HCT116 (cell line): ENCODE data around the gene GAS2. TPM values are rescaled to one million over a fixed set of nuclear protein-coding genes. Genes with fewer than 3 reads are reported as not detected.

Experiments
- ATAC-seq: fragments of 200-7000 bp; cut with Tn5 transposase; 2 replicates; pipeline ENCODE4 v1.9.1; 2020; ENCODE audit warnings: mild to moderate bottlenecking, moderate library complexity
- BruUV-seq: library from RNA; stranded (reverse); fragments of 400-500 nt; replicated peaks from 2 replicates; lab custom pipeline; 2021; lab: Mats Ljungman, UMichigan
- CTCF ChIA-PET: fragments of 300-600 bp; sonication (Branson Sonifier 250); formaldehyde crosslinking; loops from one replicate; lab custom pipeline; 2021; ENCODE audit warnings: antibody characterized with exemption; lab: Charles Lee
- POLR2A ChIA-PET: fragments of 300-600, 350-600 bp; sonication (Branson Sonifier 250); formaldehyde crosslinking; loops from one replicate; lab custom pipeline; 2021; ENCODE audit warnings: antibody characterized with exemption; lab: Charles Lee
- RAD21 ChIA-PET, 2 experiments: fragments of 300-600 bp; sonication (Branson Sonifier 250); formaldehyde crosslinking; loops; one replicate each; lab custom pipeline; 2023; ENCODE audit warnings: low total read pairs in 2 of 2; ENCODE audit not compliant: uncharacterized antibody in 2 of 2, unreplicated experiment in 2 of 2, low non-redundant PET in 1 of 2; lab: Charles Lee
- DNase-seq: peaks from one replicate; pipeline ENCODE4 v3.0.0-alpha.2; 2010; ENCODE audit warnings: low read depth, low spot score
- H2AFZ ChIP-seq: fragments of 200-600 bp; shearing (Covaris generic), sonication (generic); 2 replicates; pipeline ENCODE4 v1.6.1; 2017; ENCODE audit warnings: low read depth, mixed run types, mixed read lengths, antibody characterized with exemption, low read length; ENCODE audit not compliant: poor library complexity, severe bottlenecking
- H3K27ac ChIP-seq: 2 replicates; pipeline ENCODE4 v1.5.1; 2012; ENCODE audit warnings: low read depth, low read length
- H3K27me3 ChIP-seq: fragments of 200-600 bp; sonication (generic); 2 replicates; pipeline ENCODE4 v1.6.1; 2016; ENCODE audit warnings: mixed run types, low read length, mixed read lengths; ENCODE audit not compliant: insufficient read depth
- H3K36me3 ChIP-seq, 2 experiments: fragments of 200-500 bp in 1 of 2; fragments of 200-600 bp in 1 of 2; sonication (Bioruptor generic) in 1 of 2; sonication (generic) in 1 of 2; 2 replicates each; pipeline versions ENCODE4 v1.5.1 to v1.6.1; 2014 to 2016; ENCODE audit warnings: low read length in 2 of 2, inconsistent platforms in 1 of 2, mixed read lengths in 1 of 2, mixed run types in 1 of 2; ENCODE audit not compliant: insufficient read depth in 2 of 2, control insufficient read depth in 1 of 2
- H3K4me1 ChIP-seq, 2 experiments: fragments of 200-600 bp in 1 of 2; sonication (generic) in 1 of 2; 2 replicates each; pipeline versions ENCODE4 v1.5.1 to v1.6.1; 2012 to 2017; ENCODE audit warnings: low read length in 2 of 2, inconsistent platforms in 1 of 2, mild to moderate bottlenecking in 1 of 2, mixed read lengths in 1 of 2, mixed run types in 1 of 2, moderate library complexity in 1 of 2; ENCODE audit not compliant: insufficient read depth in 2 of 2, control insufficient read depth in 1 of 2
- H3K4me2 ChIP-seq: fragments of 200-600 bp; sonication (generic); 2 replicates; pipeline ENCODE4 v1.6.1; 2017; ENCODE audit warnings: mixed run types, low read length, mixed read lengths
- H3K4me3 ChIP-seq, 2 experiments: fragments of 200-600 bp in 1 of 2; sonication (generic) in 1 of 2; replicated peaks in 1 of 2; 2 replicates each; pipeline ENCODE4 v1.5.1; 2011 to 2016; ENCODE audit warnings: low read length in 2 of 2, control low read depth in 1 of 2, low read depth in 1 of 2, mild to moderate bottlenecking in 1 of 2, mixed read lengths in 1 of 2, mixed run types in 1 of 2
- H3K79me2 ChIP-seq: fragments of 200-600 bp; sonication (generic); 2 replicates; pipeline ENCODE4 v1.6.1; 2017; ENCODE audit warnings: mild to moderate bottlenecking, mixed run types, low read length, moderate library complexity, mixed read lengths; ENCODE audit not compliant: insufficient read depth
- H3K9ac ChIP-seq: fragments of 200-600 bp; sonication (generic); 2 replicates; pipeline ENCODE4 v1.6.1; 2016; ENCODE audit warnings: low read length, mixed read lengths
- H3K9me2 ChIP-seq: fragments of 200-600 bp; sonication (generic), shearing (Covaris generic); 2 replicates; pipeline ENCODE4 v1.6.1; 2017; ENCODE audit warnings: mixed run types, mild to moderate bottlenecking, moderate library complexity; ENCODE audit not compliant: insufficient read depth
- H3K9me3 ChIP-seq, 2 experiments: fragments of 200-500 bp in 1 of 2; fragments of 200-600 bp in 1 of 2; sonication (Bioruptor generic) in 1 of 2; sonication (generic) in 1 of 2; 2 replicates each; pipeline ENCODE4 v1.6.1; 2014 to 2017; ENCODE audit warnings: low read length in 2 of 2, mixed read lengths in 2 of 2, inconsistent platforms in 1 of 2, low read depth in 1 of 2, mild to moderate bottlenecking in 1 of 2, mixed run types in 1 of 2, moderate library complexity in 1 of 2; ENCODE audit not compliant: control insufficient read depth in 1 of 2, insufficient read depth in 1 of 2
- H4K20me1 ChIP-seq: fragments of 200-600 bp; sonication (generic), shearing (Covaris generic); 2 replicates; pipeline ENCODE4 v1.6.1; 2017; ENCODE audit warnings: mixed run types, mild to moderate bottlenecking, moderate library complexity; ENCODE audit not compliant: insufficient read depth
- CBX3 ChIP-seq: IDR thresholded peaks from 2 replicates; pipeline ENCODE4 v1.6.1; 2012; ENCODE audit warnings: low read depth
- CEBPB ChIP-seq: IDR thresholded peaks from 2 replicates; pipeline ENCODE4 v1.6.1; 2012; ENCODE audit warnings: low read depth
- EGR1 ChIP-seq: IDR thresholded peaks from 2 replicates; pipeline ENCODE4 v1.6.1; 2012; ENCODE audit warnings: low read depth
- ELF1 ChIP-seq: IDR thresholded peaks from 2 replicates; pipeline ENCODE4 v1.6.1; 2012; ENCODE audit warnings: low read depth, borderline replicate concordance
- EZH2 ChIP-seq: fragments of 200-600 bp; sonication (generic); IDR thresholded peaks from 2 replicates; pipeline ENCODE4 v1.6.1; 2017; ENCODE audit warnings: antibody characterized with exemption, mixed run types
- EZH2phosphoT487 ChIP-seq: fragments of 200-600 bp; IDR thresholded peaks from 2 replicates; pipeline ENCODE4 v1.6.1; 2018; ENCODE audit warnings: antibody characterized with exemption, borderline replicate concordance
- FOSL1 ChIP-seq: IDR thresholded peaks from 2 replicates; pipeline ENCODE4 v1.6.1; 2012; ENCODE audit warnings: low read depth
- JUND ChIP-seq: IDR thresholded peaks from 2 replicates; pipeline ENCODE4 v1.6.1; 2012
- SIN3A ChIP-seq: IDR thresholded peaks from 2 replicates; pipeline ENCODE4 v1.6.1; 2012; ENCODE audit warnings: low read depth
- SP1 ChIP-seq: IDR thresholded peaks from 2 replicates; pipeline ENCODE4 v1.6.1; 2012; ENCODE audit warnings: low read depth
- ZFX ChIP-seq: fragments of 450-650 bp; IDR thresholded peaks from 2 replicates; pipeline ENCODE4 v1.6.1; 2017
- ZNF274 ChIP-seq: fragments of 200-500 bp; sonication (Bioruptor generic); IDR thresholded peaks from 2 replicates; pipeline ENCODE4 v1.6.1; 2014; ENCODE audit warnings: mild to moderate bottlenecking, low read depth, low read length, inconsistent platforms
- intact Hi-C: fragments of 100-400 bp; cut with micrococcal nuclease; formaldehyde crosslinking; loops from 2 replicates; pipeline ENCODE4 v1.10.0; 2022
- total RNA-seq: library from RNA; stranded (reverse); gene quantifications from one replicate; pipeline ENCODE4 v1.2.1, GENCODE V29; 2021; ENCODE audit not compliant: unreplicated experiment
- TF ChIP-seq, protein P1 (sequence below), 3 experiments: fragments of 200-600 bp in 1 of 3; sonication (generic) in 1 of 3; IDR thresholded peaks in 2 of 3; conservative IDR thresholded peaks in 1 of 3; 2 replicates each; pipeline ENCODE4 v1.5.1; 2012 to 2017; ENCODE audit warnings: low read depth in 2 of 3, low read length in 2 of 3, antibody characterized with exemption in 1 of 3, borderline replicate concordance in 1 of 3, control low read depth in 1 of 3, mild to moderate bottlenecking in 1 of 3, mixed read lengths in 1 of 3, mixed run types in 1 of 3, moderate library complexity in 1 of 3; ENCODE audit not compliant: insufficient read depth in 1 of 3
- TF ChIP-seq, protein P2 (sequence below): IDR thresholded peaks from 2 replicates; pipeline ENCODE4 v1.6.1; 2012
- TF ChIP-seq, protein P3 (sequence below): IDR thresholded peaks from 2 replicates; pipeline ENCODE4 v1.6.1; 2012

Gene GAS2
- total RNA-seq, 1 experiment from 2014 or later: not detected

DNA sequence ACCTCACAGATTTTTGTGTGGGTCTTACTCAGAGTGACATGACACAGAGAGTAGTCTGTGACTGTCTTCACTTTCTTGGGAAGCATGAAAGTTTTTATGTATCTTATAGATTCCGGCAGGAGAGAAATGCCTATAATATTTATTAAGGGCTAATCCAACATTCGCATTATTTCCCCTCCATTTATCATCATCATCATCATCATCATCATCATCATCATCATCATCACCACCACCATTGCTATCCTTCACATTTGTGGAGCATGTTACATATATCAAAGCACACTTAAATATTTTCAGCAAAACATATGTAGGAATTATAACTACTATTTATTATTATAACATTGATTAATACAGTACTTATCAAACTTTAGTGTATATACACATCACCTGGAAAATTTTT, 66.2 kb downstream of the GAS2 start:
- Histone ChIP-seq H3K9ac (no peak overlapping the region), H3K4me1 (no peaks in the 10 kb centered on the region), H3K9me2 (no peaks in the 10 kb centered on the region), H3K9me3 (no peaks in the 10 kb centered on the region), H3K27ac (no peak overlapping the region), H3K36me3 (no peaks in the 10 kb centered on the region), H4K20me1 (no peaks in the 10 kb centered on the region), H2AFZ (no peak overlapping the region), H3K79me2 (no peaks in the 10 kb centered on the region), H3K27me3 (peaks cover 26% of the 10 kb centered on the region), H3K4me2 (no peak overlapping the region), H3K4me3 (no peak overlapping the region)
- no peak for DNase-seq
- ChIA-PET POLR2A (no interaction called here), RAD21 (no interaction called here), CTCF (no interaction called here)
- intact Hi-C loops: no loop called here
- no peak for TF ChIP-seq ZFX
- TF ChIP-seq SIN3A: no peak
- no peak for TF ChIP-seq ELF1
- TF ChIP-seq JUND: no peak
- ATAC-seq: no peak
- no TSS peak for BruUV-seq

DNA sequence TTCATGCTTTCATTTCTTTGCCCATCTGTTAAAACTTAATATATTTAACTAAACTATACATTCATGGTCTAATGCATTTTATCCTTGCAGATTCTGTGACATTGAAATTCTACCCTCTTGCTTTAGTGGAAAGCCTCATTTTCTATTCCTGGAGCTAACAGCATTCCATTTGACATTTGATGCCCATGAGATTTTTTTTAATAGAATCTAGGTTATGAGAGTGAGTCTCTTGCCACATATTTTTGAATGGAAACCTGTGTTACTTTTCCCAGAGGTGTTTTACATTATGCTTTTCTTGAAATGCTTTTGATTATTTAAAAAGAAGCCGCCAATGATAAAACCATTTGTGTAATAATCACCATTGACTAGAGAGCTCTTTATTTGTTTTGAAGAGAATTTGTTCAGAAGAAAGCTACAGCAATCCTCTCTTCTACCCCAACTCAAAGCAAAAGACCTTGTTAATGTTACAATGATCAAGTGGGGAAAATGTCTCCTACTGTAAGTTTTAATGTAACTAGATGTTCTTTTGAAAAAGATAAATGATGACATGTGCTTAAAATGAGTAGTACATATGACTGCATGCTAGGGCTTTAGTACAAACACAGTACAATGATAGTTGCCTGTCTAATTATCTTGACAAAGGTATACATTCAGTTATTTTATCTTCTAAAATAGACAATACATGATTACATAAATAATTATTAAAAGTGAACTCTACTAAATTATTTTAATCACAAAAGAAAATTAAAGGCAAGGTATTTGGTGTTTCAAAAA, 67.3 kb downstream of the GAS2 start:
- H4K20me1 ChIP-seq: no peaks in the 10 kb centered on the region
- H3K4me2 ChIP-seq: no peak overlapping the region
- H3K9me3 ChIP-seq: no peaks in the 10 kb centered on the region
- CTCF ChIA-PET: no interaction called here
- no peak overlapping the region for H2AFZ ChIP-seq
- no peaks in the 10 kb centered on the region for H3K9me2 ChIP-seq
- no TSS peak for BruUV-seq
- H3K4me1 ChIP-seq: no peaks in the 10 kb centered on the region
- ATAC-seq (no peak), DNase-seq (no peak)
- no peak overlapping the region for H3K9ac ChIP-seq
- intact Hi-C loops: no loop called here
- H3K36me3 ChIP-seq: no peaks in the 10 kb centered on the region
- RAD21 ChIA-PET: no interaction called here
- POLR2A ChIA-PET: no interaction called here
- H3K79me2 ChIP-seq: no peaks in the 10 kb centered on the region
- peaks cover 34% of the 10 kb centered on the region for H3K27me3 ChIP-seq
- H3K27ac ChIP-seq: no peak overlapping the region
- no peak overlapping the region for H3K4me3 ChIP-seq
- TF ChIP-seq EZH2phosphoT487: no peak
- TF ChIP-seq CBX3: no peak
- TF ChIP-seq EZH2: no peak
- no peak for TF ChIP-seq EGR1
- no peak for TF ChIP-seq FOSL1
- TF ChIP-seq, protein P1, sequence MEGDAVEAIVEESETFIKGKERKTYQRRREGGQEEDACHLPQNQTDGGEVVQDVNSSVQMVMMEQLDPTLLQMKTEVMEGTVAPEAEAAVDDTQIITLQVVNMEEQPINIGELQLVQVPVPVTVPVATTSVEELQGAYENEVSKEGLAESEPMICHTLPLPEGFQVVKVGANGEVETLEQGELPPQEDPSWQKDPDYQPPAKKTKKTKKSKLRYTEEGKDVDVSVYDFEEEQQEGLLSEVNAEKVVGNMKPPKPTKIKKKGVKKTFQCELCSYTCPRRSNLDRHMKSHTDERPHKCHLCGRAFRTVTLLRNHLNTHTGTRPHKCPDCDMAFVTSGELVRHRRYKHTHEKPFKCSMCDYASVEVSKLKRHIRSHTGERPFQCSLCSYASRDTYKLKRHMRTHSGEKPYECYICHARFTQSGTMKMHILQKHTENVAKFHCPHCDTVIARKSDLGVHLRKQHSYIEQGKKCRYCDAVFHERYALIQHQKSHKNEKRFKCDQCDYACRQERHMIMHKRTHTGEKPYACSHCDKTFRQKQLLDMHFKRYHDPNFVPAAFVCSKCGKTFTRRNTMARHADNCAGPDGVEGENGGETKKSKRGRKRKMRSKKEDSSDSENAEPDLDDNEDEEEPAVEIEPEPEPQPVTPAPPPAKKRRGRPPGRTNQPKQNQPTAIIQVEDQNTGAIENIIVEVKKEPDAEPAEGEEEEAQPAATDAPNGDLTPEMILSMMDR (IDR thresholded peaks at IDR 0.05 in 2 of 3, conservative IDR thresholded peaks at IDR 0.05 in 1 of 3; ENCODE audit: borderline replicate concordance in 1 of 3, insufficient read depth in 1 of 3, low read depth in 2 of 3, low read length in 2 of 3): no peak
- no peak for TF ChIP-seq ZNF274
- TF ChIP-seq, protein P2, sequence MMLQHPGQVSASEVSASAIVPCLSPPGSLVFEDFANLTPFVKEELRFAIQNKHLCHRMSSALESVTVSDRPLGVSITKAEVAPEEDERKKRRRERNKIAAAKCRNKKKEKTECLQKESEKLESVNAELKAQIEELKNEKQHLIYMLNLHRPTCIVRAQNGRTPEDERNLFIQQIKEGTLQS: no peak
- TF ChIP-seq SP1: no peak
- no peak for TF ChIP-seq CEBPB
- TF ChIP-seq, protein P3, sequence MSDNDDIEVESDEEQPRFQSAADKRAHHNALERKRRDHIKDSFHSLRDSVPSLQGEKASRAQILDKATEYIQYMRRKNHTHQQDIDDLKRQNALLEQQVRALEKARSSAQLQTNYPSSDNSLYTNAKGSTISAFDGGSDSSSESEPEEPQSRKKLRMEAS: no peak
- TF ChIP-seq JUND: no peak
- TF ChIP-seq SIN3A: no peak
